Activated CD4-positive, alpha-beta T cell treated with anti-CD3 and anti-CD28 coated beads, Interleukin-2, amount 50 U/mL, for 1 hour (primary cell): Measurements from ENCODE around the gene FBLN1.
"Not testable (repeated sequence)": the region's sequence is repeated elsewhere in the genome, so short reads cannot be mapped to it uniquely, and the experiment has no call there.

Source experiments
- DNase-seq: peaks from one replicate; pipeline ENCODE4 v3.0.0-alpha.2; 2020

The FBLN1 gene

GRCh38 chr22:45502215-45503049 is at the start of gene FBLN1:
FBLN1 (plus strand) TSS chr22:45502883; CDS start chr22:45502986, 103 bp downstream.
- no peak for DNase-seq

- no peak for DNase-seq
Measured at GRCh38 chr22:45453764-45454163, 48.9 kb upstream of the FBLN1 start.

- no peak for DNase-seq
Measured at GRCh38 chr22:45454275-45454674, 48.4 kb upstream of the FBLN1 start.

GRCh38 chr22:45455212-45455611 is 47.5 kb upstream of the FBLN1 start:
- no peak for DNase-seq

GRCh38 chr22:45455621-45456020 is 47.1 kb upstream of the FBLN1 start:
- no peak for DNase-seq

- DNase-seq: no peak
Measured at GRCh38 chr22:45456811-45457210, 45.9 kb upstream of the FBLN1 start.

- no peak for DNase-seq
Measured at GRCh38 chr22:45458532-45458931, 44.2 kb upstream of the FBLN1 start.

GRCh38 chr22:45459235-45459634 is 43.4 kb upstream of the FBLN1 start:
- DNase-seq: no peak

- no peak for DNase-seq
Measured at GRCh38 chr22:45460288-45461109, 42.2 kb upstream of the FBLN1 start.

- no peak for DNase-seq
Measured at GRCh38 chr22:45462034-45462655, 40.5 kb upstream of the FBLN1 start.

GRCh38 chr22:45463691-45464090 is 39.0 kb upstream of the FBLN1 start:
- not testable (repeated sequence) for DNase-seq

- no peak for DNase-seq
Measured at GRCh38 chr22:45465633-45466032, 37.0 kb upstream of the FBLN1 start.

GRCh38 chr22:45468872-45469271 is 33.8 kb upstream of the FBLN1 start:
- no peak for DNase-seq

GRCh38 chr22:45469281-45470073 is 33.2 kb upstream of the FBLN1 start:
- DNase-seq: no peak

- DNase-seq: no peak
Measured at GRCh38 chr22:45470871-45471270, 31.8 kb upstream of the FBLN1 start.

GRCh38 chr22:45472426-45472825 is 30.3 kb upstream of the FBLN1 start:
- DNase-seq: no peak

- no peak for DNase-seq
Measured at GRCh38 chr22:45473626-45474237, 29.0 kb upstream of the FBLN1 start.

- DNase-seq: no peak
Measured at GRCh38 chr22:45475063-45475747, 27.5 kb upstream of the FBLN1 start.

GRCh38 chr22:45475851-45476514 is 26.7 kb upstream of the FBLN1 start:
- no peak for DNase-seq

GRCh38 chr22:45476814-45477213 is 25.9 kb upstream of the FBLN1 start:
- no peak for DNase-seq
